AML-193 (cell line): ENCODE results near the gene IRAK2.

Experiments used
- DNase-seq, 2 experiments: peaks; one replicate each; lab custom pipeline; 2025; lab: John Stamatoyannopoulos, UW

IRAK2 gene

GRCh38 chr3:10284496-10284895, 119.8 kb downstream of the IRAK2 start:
- DNase-seq = no peak

- no peak for DNase-seq
These were observed 120.8 kb downstream of the IRAK2 start for GRCh38 chr3:10285272-10286132.

GRCh38 chr3:10286133-10286524, 121.4 kb downstream of the IRAK2 start:
- no peak for DNase-seq

- peak; percentile 26 to 40 for DNase-seq
These were observed 122.0 kb downstream of the IRAK2 start for GRCh38 chr3:10286596-10287295.

GRCh38 chr3:10287936-10288574, 123.3 kb downstream of the IRAK2 start:
- no peak for DNase-seq

- DNase-seq = no peak
These were observed 123.8 kb downstream of the IRAK2 start for GRCh38 chr3:10288575-10288960.

- DNase-seq = no peak
These were observed 124.4 kb downstream of the IRAK2 start for GRCh38 chr3:10289077-10289476.

GRCh38 chr3:10289787-10290355, 125.2 kb downstream of the IRAK2 start:
- DNase-seq = no peak

GRCh38 chr3:10290481-10291176, 125.9 kb downstream of the IRAK2 start:
- DNase-seq = no peak

- DNase-seq = no peak
These were observed 126.9 kb downstream of the IRAK2 start for GRCh38 chr3:10291641-10292040.

- peak; percentile 94 to 95 for DNase-seq
These were observed 128.0 kb downstream of the IRAK2 start, which contains the start of gene GHRL for GRCh38 chr3:10292505-10293419. GHRL (minus strand) TSS chr3:10292947; CDS start chr3:10290180, 2,767 bp downstream.
